ENCODE measurements around the gene MAPK1.

Gene MAPK1

DNA sequence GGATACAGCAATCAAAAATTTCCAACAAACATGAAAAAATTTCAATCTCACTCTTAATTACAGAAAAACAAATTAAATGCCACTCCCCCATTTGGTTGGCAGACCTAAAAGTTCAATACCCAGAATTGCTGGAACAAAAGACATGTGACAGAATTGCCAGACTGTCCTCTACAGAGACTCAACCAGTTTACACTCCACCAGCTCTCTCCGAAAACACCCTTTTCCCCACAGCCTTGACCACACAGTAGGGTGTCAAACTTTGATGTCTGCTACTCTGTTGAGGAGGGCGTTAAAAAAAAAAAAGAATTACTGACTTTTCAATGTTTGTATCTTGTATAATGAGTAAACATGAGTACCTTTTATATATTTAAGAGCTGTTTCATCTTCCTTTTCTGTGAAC, 87.2 kb downstream of the MAPK1 start:
- no peak for DNase-seq

GRCh38 chr22:21779444-21779843, 88.0 kb downstream of the MAPK1 start:
- no peak for DNase-seq

DNA sequence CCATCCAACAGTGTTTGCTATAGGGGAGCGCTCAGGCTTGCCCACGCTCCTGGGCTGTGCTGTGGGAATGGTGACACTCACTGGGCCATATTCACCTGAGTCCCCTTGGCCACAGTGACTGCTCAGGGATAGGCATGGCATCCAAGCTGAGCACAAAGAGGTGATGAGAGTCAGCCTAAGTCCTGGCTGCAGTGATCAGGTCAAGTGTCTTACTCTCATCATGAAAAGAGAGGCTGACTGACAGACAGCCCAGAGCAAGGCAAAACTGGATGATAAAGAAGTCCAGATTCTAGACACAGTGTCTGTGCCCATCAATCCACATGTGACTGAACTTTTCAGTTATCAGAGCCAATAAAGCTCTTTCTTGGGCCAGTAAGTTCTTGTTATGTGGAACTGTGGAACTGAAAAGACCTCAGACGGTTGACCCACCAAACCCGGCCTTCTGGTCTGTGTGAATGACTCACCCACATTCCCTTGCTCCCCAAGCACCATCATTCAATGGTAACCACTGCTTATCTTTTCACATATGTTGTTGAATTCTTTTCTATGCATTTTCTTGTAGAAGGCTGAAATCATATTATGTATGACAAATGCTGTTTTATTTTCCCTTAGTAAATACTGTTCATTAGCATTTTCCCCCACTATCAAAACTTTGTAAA, 88.6 kb downstream of the MAPK1 start:
- no peak for DNase-seq

DNA sequence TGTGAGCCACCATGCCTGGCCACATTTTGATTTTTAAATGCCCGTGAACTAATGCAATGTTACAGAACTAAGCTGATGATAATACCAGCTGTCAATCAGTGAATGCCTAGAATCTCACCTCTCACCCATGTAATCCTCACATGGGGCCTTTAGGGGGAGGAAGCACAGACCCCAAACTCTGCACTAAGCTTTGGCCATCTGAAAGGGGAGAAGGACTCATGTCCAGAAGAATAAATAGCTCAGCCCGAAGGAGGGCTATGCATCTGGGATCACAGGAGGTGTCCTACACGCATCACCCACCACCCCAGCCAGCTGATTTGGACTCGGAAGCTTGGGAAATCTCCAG, 95.8 kb downstream of the MAPK1 start:
- DNase-seq = no peak

GRCh38 chr22:21768435-21768834, 99.0 kb downstream of the MAPK1 start:
- no peak for DNase-seq

DNA sequence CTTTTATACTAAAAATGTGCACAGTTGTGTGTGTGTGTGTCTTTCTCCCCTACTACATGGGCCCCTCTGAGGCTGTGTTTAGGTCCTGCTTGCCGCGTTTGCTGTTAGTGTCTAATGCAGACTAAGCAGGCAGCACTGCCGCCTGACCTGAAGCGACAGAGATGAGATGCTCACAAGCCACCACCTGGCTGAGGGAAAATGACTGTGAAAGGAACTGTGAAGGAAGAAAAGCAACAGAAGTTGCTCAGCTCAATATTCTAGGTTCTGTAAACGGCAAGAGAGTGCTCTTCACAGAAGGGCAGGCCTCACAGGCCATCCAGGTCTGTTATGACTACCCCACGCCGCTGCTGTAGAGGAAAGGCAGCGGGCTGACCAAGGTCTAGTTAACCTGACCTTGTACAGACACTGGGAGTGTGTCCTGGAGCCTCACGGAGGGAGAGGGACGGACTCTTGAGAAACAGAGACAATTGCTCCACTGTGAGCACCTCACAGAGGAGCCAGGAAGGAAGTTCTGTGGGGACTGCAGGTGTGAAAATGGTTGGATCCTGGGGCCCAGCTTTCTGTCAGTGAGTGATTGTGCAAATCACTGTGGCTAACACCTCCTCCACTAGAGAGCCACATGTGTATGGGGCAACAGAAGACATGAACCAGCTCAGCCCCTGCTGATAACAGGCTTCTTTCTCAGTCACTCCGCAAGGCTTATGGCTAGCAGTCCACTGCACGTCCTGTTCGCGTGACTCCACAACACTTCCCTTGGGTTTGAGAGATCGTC, 100.6 kb downstream of the MAPK1 start:
- peak; percentile 85 for DNase-seq

DNA sequence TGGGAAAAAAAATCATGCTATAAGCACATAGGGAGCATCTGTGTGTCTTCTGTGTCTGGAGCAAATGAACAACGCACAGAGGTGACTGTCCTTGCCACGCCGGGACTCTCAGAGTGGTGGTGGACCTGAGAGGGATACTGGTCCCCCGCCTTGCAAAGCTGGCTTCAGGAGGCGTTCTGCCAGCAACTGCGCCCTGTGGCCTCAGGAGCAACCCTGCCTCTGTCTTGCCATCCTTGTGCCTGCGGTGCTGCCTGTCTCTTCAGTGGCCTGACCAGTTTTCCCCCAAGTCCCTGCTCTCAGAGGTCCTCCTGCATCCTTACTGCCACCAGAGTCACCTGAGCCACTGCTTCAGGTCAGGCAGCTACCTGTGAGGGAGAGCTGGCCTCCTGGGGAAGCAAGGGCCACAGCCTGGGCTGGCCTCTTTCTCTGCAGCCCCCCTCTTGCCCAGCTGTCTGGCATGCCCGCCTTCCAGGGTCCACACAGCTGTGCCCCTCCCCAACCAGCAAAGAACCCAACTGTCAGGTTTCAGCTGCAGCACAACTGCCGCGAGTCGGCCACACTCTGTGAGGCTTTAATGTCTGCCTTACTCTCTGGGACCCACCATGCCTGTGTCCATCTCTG, 101.4 kb downstream of the MAPK1 start:
- DNase-seq = no peak

- DNase-seq = no peak
Measured at GRCh38 chr22:21764038-21764804, 103.2 kb downstream of the MAPK1 start.

DNA sequence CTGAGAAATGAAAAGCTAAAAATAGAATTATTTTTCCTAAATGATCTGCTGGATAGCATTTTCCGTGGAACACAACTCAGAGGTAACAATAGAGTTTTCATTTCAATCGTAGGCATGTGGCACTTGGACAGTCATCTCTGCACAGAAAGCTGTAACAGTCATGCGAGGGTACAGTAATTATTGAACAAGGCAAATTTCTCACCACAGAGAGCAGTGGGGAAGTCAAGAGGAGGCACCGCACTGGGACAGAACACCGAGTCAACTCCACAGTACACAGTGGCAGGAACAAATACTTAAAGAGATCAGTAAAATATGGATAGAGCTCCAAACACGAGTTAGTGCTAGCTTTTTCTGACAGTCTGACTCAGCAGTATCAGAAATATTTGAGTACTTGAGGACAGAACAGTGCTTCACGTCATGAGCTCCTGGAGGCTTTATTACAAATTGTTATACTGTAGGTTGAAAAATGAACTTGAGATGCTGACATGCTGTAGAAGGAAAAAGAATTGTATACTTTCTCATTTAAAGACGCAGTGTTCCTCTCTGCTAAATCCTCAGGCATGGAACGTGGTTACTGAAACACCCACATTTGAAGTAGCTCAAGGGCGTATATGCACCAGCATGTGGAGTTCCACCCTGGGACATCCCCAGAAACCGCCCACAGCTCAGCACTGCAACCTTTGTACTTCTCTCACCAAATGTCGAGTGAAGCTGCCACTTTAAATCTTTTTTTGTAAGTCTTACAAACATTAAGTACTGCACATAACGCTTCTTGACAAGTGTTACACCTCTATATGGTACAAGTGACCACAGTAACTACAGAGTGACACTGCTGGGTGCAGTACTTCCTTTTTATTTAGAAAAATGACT, 104.5 kb downstream of the MAPK1 start:
- peak; percentile 61 for DNase-seq

DNA sequence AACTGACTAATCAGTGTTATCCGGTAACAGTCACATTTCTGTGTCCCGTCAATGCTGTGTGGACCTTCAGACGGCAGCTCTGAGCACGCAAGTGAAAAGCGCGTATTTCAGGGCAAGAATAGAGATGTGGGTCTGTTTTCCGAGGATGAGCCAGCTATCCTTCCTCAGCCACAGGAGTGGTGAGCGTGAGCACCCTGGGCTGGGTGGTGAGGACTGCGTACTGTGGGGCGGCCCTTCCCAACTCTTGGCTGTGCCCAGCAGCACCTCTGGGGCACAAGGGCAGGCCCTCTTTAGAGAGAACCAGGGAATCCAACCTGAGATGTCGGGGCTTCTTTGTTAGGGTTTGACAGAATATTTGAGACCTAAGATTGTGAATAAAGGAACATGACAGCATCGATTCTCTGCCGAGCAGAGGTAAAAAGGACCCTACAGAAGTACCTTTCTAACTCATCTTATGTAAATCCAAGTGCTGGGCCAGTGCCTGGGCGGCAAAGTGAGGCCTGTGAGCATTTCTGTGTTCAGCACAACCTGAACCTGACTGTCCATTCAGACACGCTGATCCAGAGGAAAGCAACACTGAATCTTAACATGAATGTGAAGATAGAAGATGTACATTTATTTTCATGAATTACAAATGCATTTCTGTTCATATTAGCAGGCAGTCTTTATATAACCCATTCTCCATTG, 105.3 kb downstream of the MAPK1 start:
- no peak for DNase-seq

DNA sequence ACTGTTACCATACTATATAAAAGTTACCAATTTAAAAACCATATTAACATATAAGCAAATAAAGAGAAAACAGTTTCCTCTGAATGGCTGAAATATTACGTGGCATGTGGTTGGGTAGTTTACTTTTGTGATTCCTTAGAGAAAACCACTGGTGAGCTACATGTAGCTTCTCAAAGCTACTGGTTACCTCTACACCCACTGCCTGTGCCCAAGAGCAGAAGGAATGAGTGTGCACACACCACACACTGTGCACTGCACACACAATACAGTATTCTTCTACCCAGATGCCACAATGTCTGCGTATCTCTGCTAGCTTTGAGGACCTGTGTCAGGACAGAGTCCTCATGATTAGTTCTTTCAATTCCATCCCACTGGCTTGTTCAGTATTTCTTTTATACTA, 106.4 kb downstream of the MAPK1 start:
- DNase-seq = no peak

DNA sequence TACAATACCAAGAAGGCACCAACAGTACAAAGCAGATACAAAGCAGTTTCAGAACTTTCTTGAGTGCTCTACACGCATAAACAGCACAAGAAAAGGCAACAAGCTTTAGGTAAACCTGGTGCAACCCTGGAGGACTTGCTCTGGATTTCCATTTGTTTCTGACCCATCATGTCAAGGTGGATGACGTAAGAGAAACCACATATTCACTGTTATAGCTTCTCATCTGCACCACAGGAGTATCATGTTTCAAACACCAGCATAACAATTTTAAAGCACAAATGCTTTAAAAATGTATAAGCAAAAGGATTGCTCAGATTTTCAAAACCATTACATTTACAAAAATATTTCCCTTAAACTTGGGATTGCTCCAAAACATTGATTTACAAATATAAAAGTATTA, 106.8 kb downstream of the MAPK1 start:
- no peak for DNase-seq

DNA sequence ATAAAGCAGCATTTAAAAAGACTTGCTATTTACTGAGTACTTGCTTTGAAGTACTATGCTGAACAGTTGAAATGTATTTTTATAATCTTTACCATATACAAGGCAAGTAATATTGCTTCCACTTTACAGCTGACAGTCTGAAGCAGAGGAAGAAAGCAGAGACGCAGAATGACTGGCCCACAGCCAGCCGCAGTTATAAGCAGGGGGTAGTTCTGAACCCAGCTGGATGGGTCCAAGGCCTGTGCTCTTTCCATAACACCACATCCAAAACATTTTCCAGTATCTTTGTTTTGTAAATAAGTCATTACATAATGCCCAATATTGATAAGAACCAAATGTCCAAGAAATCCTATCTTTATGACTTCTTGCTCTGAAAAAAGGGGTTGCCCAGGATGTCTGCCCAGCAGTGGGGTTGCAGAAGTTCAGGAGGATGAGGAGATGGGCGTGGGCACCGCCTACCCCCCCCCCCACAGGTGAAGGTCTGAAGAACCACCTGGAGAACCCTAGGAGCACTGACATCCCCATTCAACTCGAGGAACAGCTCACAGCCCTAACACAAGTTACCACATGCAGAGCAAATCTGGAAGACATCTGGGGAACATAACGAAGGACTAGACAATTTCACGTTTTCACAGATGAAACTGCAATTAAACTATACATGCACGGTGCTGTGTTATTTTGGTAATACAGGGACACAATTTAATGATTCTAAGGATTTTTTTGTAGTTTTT, 107.6 kb downstream of the MAPK1 start:
- no peak for DNase-seq

DNA sequence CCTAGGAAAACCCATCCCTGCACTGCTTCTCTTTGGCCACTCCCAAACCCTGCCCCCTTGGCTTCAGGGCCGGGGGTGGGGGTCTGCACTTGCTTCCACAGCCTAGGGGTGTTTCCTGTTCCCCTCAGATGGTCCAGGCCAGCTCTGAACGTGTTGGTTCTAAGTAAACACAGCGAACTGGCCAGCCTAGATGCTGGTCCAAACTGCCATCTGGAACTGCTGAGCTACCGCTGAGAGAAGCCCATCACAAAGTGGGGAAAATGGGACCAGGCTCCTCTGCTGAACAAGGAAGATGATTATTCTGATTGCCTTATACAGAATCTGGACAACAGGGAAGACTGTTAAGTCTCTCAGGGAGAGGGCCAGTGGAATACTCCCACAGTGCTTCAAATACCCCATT, 108.4 kb downstream of the MAPK1 start:
- no peak for DNase-seq

DNA sequence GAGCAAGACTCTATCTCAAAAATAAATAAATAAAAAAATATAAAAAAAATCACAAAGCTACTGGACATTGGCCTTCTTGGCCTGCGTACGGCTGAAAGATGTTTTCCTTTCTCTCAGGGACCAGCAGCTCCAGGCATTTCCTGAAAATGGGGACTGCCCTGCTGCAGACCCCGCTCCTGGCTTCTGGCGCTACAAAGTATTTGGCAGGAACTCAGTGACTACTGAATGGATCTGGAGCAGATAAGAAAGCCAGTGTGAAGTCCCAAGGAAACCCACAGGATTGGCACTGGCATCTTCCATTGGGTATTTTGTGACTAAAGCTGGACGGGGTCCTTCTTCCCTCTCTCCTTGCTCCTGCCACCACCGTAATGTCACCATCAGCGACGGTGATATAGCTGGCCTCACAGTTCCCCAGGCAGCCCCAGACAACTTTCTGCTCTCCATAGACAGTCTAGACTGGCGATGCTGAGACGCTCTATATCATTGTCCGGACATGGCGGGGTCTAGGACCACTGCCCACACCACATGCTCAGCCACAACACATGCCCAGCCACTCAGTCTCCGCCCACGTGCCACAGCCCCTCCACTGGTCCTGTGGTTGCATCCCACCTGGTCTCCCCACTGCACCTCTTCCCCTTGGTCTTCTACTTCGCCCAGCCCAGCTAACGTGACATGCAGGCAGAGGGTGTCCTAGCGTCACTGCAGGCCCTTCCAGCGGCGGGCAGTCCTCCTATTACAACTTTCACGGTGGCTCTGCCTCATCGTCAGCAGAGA, 109.2 kb downstream of the MAPK1 start:
- DNase-seq = no peak

- no peak for DNase-seq
Measured at GRCh38 chr22:21755851-21756284, 111.6 kb downstream of the MAPK1 start.

DNA sequence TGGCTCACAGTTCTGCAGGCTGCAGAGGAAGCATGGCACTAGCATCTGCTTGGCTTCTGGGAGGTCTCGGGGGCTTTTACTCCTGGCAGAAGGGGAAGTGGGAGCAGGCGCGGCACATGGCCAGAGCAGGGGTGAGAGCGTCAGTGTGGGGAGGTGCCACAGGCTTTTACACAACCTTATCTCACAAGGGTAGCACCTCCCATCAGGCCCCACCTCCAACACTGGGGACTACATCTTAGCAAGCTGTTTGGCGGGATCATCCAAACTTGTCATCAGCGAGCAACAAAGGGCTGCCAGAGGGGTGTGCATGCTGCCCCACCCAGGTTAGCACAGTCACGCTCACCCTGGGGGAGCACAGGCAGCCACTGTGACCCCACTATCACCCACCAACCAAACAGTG, 112.9 kb downstream of the MAPK1 start:
- DNase-seq = no peak

DNA sequence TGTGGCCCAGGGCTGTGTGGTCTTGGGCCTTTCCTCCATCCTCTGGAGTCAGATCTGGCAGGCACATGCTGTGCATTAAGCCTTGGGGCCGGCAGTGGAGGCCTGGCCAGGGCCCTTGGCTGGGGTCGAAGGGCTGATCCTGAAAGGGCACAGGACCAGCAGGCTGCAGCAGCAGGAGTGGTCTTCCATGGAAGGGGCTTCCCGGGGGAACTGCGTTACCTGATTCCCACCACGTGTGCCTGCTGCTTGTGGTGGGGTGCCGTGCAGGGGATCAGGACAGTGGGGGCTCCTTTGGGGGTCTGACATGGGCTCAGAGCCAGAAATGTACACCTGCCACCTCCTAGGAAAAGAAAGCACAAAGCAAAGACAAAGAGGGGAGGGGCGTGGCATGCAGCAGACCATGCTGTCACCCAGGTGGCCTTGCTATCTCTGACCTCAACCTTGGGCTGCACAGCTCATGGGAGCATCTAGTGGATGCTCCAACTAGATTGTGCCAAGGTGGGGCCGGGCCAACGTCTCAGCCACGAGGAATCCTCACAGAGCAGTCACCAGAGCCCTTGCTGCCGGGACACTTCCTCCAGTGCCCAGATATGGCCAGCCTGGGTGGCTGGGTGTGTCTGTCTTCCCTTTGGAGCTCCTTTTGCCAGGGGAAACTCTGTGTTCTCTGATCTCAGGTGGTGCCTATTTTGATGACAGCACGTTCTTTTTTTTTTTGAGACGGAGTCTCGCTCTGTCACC, 113.9 kb downstream of the MAPK1 start:
- no peak for DNase-seq

- DNase-seq = no peak
Measured at GRCh38 chr22:21752276-21752675, 115.2 kb downstream of the MAPK1 start.

GRCh38 chr22:21745948-21746347, 121.5 kb downstream of the MAPK1 start:
- no peak for DNase-seq
